ENCODE data around the gene TIGD3. TPM values are rescaled to one million over a fixed set of nuclear protein-coding genes. Genes with fewer than 3 reads are reported as not detected.

Gene TIGD3
- total RNA-seq, 1 donor from 2014 or later, result not detected

GRCh38 chr11:65396769-65397745, 42.5 kb downstream of the TIGD3 start:
- intact Hi-C loops (cut with DNase I), result no loop called here
- ATAC-seq (no peak), DNase-seq (ENCODE audit: low spot score) (no peak)

GRCh38 chr11:65398362-65398910, 43.9 kb downstream of the TIGD3 start:
- intact Hi-C loops (cut with DNase I), result no loop called here

GRCh38 chr11:65399249-65399648, 44.7 kb downstream of the TIGD3 start:
- intact Hi-C loops (cut with DNase I), result no loop called here
- DNase-seq (ENCODE audit: low spot score) (no peak), ATAC-seq (no peak)

More at GRCh38 chr11:65398362-65398910, 43.9 kb downstream of the TIGD3 start:
- no peak for DNase-seq (ENCODE audit: low spot score)
- ATAC-seq, result no peak

- no peak for ATAC-seq
- DNase-seq (ENCODE audit: low spot score), result no peak
- intact Hi-C loops (cut with DNase I), result no loop called here
Observed at GRCh38 chr11:65399845-65400244, 45.3 kb downstream of the TIGD3 start.

- no peak for ATAC-seq
- intact Hi-C loops (cut with DNase I), result no loop called here
- DNase-seq (ENCODE audit: low spot score), result no peak
Observed at GRCh38 chr11:65400307-65401072, 45.9 kb downstream of the TIGD3 start.

- ATAC-seq (no peak), DNase-seq (ENCODE audit: low spot score) (no peak)
- intact Hi-C loops (cut with DNase I), result no loop called here
Observed at GRCh38 chr11:65401073-65401802, 46.7 kb downstream of the TIGD3 start.

- DNase-seq (ENCODE audit: low spot score) (no peak), ATAC-seq (no peak)
- intact Hi-C loops (cut with DNase I), result no loop called here
Observed at GRCh38 chr11:65401803-65402248, 47.3 kb downstream of the TIGD3 start.

GRCh38 chr11:65402790-65403189, 48.2 kb downstream of the TIGD3 start:
- no peak for ATAC-seq
- DNase-seq (ENCODE audit: low spot score), result no peak
- intact Hi-C loops (cut with DNase I), result no loop called here

GRCh38 chr11:65403607-65404121, 49.1 kb downstream of the TIGD3 start:
- ATAC-seq (peak; percentile 38), DNase-seq (ENCODE audit: low spot score) (no peak)
- intact Hi-C loops (cut with DNase I), result no loop called here

- ATAC-seq (peak; percentile 5), DNase-seq (ENCODE audit: low spot score) (no peak)
- intact Hi-C loops (cut with DNase I), result no loop called here
Observed at GRCh38 chr11:65404210-65404609, 49.7 kb downstream of the TIGD3 start.

- DNase-seq (ENCODE audit: low spot score) (no peak), ATAC-seq (no peak)
- intact Hi-C loops (cut with DNase I), result no loop called here
Observed at GRCh38 chr11:65404638-65405339, 50.2 kb downstream of the TIGD3 start.

Other genes starting within 250 kb of the TIGD3 start
- gene TM7SF2, start 242.9 kb upstream of the TIGD3 start, total RNA-seq, result 18.2 TPM
- gene ZNHIT2, start 237.1 kb upstream of the TIGD3 start, total RNA-seq, result 6.8 TPM
- gene FAU, start 232.6 kb upstream of the TIGD3 start, total RNA-seq, result 722 TPM
- 32.1 TPM for gene MRPL49, start 232.4 kb upstream of the TIGD3 start, total RNA-seq
- gene SYVN1, start 220.2 kb upstream of the TIGD3 start, total RNA-seq, result 75.9 TPM
- not detected for gene SPDYC, start 184.5 kb upstream of the TIGD3 start, total RNA-seq
- gene CAPN1, start 172.8 kb upstream of the TIGD3 start, total RNA-seq, result 125 TPM
- 5.5 TPM for gene POLA2, start 92.8 kb upstream of the TIGD3 start, total RNA-seq
- 34.7 TPM for gene CDC42EP2, start 39.9 kb upstream of the TIGD3 start, total RNA-seq
- 62.5 TPM for gene DPF2, start 20.9 kb upstream of the TIGD3 start, total RNA-seq
- gene SLC25A45, start 27.9 kb downstream of the TIGD3 start, total RNA-seq, result 12.0 TPM
- gene FRMD8, start 31.9 kb downstream of the TIGD3 start, total RNA-seq, result 65.9 TPM
- gene NEAT1, start 68.0 kb downstream of the TIGD3 start, total RNA-seq, result 1,255 TPM
- gene MALAT1, start 144.3 kb downstream of the TIGD3 start, total RNA-seq, result 14,857 TPM
- 64.0 TPM for gene SCYL1, start 170.3 kb downstream of the TIGD3 start, total RNA-seq
- 306 TPM for gene LTBP3, start 203.6 kb downstream of the TIGD3 start, total RNA-seq
- gene ZNRD2, start 215.7 kb downstream of the TIGD3 start, total RNA-seq, result 23.7 TPM
- 44.1 TPM for gene FAM89B, start 217.8 kb downstream of the TIGD3 start, total RNA-seq
- gene EHBP1L1, start 221.3 kb downstream of the TIGD3 start, total RNA-seq, result 149 TPM
- gene KCNK7, start 241.0 kb downstream of the TIGD3 start, total RNA-seq, result 1.5 TPM

Data from sciatic nerve (tissue), 2 donors.